ENCODE results near the gene MPHOSPH6.

MPHOSPH6 gene

DNA sequence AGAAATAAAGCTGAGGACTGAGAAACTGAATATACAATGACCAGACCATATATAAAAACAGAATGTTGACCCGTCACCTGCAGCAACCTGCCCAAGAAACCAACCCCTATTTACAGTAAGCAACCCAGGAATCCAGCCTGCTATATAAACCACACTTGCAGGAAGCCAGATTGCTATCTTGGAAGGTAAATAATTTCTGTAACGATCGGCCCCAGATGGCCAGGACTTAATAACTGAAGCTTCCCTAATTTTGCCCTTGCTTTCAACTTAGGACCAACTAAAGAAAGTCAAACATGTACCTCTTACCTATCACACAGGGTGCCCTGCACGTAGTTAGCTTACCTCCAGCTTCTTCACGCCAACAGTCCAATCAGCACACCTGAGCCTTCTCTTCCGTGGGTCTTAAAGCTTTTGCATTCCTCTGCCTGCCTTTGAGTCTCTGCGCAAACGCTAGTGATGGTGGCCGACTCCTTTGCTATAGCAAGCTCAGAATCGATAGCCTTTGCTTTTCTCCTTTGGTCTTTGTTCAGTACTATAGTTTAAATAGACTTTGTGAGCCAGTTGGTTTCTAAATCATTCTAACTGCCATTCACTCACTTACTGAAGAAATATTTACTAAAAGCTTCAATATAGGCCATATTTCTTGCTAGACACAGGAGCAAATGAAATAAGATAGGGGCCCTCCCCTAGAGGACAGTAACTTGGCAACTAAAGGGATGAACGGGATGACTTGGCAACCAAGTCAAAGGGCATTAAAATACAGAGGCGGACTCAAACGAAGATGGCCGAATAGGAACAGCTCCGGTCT is 31.3 kb downstream of the MPHOSPH6 start:
- peaks cover 6% of the 10 kb centered on the region for H3K36me3 ChIP-seq (ENCODE audit: insufficient read depth, low read length)
- no peaks in the 10 kb centered on the region for H3K27me3 ChIP-seq (ENCODE audit: control insufficient read depth in 1 of 2, insufficient read depth in 2 of 2, low read length in 2 of 2)
- H3K4me1 ChIP-seq (ENCODE audit: insufficient read depth, low read length) = no peaks in the 10 kb centered on the region
- no peaks in the 10 kb centered on the region for H3K9me3 ChIP-seq (ENCODE audit: low read length)
- H3K27ac ChIP-seq (ENCODE audit: low read depth, low read length) = no peak overlapping the region
- no peak overlapping the region for H3K9ac ChIP-seq (ENCODE audit: low read length)
- H3K4me3 ChIP-seq (ENCODE audit: low read depth in 1 of 2, low read length in 2 of 2) = no peak overlapping the region

DNA sequence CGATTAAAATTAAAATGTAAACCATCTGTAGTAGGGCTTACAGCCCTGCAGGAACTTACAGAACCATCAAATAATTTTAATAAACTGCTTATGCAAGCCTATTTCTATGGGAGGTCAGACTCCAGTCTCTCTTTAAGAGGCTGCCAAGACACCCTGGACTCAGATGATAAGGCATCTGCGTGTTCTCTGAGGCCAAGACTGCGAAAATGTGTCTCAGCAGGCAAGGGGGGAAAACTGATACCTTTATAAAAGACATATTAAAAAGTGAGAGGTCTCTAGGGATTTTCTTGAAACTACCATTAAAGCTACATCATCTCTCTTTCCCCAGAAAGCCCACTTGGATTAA is 32.2 kb downstream of the MPHOSPH6 start:
- Histone ChIP-seq H3K27me3 (ENCODE audit: control insufficient read depth in 1 of 2, insufficient read depth in 2 of 2, low read length in 2 of 2) (no peaks in the 10 kb centered on the region), H3K4me1 (ENCODE audit: insufficient read depth, low read length) (no peaks in the 10 kb centered on the region), H3K9me3 (ENCODE audit: low read length) (no peaks in the 10 kb centered on the region), H3K9ac (ENCODE audit: low read length) (no peak overlapping the region), H3K36me3 (ENCODE audit: insufficient read depth, low read length) (peaks cover 6% of the 10 kb centered on the region), H3K27ac (ENCODE audit: low read depth, low read length) (no peak overlapping the region), H3K4me3 (ENCODE audit: low read depth in 1 of 2, low read length in 2 of 2) (no peak overlapping the region)

DNA sequence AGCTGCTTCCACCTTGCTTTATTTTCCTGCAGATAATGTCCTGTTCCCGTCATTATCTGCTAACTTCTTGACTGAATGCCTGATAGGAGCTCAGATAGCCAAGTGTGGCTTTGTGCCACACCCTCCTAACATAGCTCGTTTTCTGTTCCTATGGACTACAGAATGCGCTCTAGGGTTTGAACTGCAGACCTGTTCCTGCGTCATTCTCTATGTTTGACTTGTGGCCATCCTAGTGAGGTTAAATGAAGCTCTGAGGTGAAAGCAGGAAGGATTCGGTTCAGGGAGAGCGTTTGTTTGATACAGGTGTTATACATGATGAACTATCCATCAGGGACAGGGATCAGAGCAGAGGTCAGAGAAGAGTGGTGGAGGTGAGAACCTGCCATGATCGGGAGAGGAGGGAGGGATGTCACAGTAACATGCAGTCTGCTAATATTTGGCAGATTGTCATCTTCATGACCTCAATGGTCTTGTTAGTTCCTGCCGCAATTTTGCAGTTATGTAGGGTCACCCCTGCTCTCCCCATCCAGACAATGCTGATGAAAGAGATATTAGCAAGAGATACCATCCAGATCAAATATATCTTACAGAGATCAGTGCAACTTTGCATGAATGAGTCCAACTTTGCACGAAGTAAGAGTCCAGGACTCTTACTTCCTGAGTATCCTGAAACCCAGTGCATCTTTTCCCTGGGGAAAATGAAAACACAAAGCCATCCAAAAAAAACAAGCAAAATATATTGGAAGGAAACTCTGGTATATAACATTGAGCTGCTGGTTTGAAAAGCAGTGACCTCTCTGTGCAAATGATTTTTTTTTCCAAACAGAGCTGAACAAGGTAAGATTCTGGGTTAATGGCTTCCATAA is 32.8 kb downstream of the MPHOSPH6 start:
- no peaks in the 10 kb centered on the region for H3K9me3 ChIP-seq (ENCODE audit: low read length)

GRCh38 chr16:82135844-82136243 is 34.2 kb downstream of the MPHOSPH6 start:
- Histone ChIP-seq H3K9ac (ENCODE audit: low read length) (no peak overlapping the region), H3K4me1 (ENCODE audit: insufficient read depth, low read length) (no peaks in the 10 kb centered on the region), H3K27ac (ENCODE audit: low read depth, low read length) (no peak overlapping the region)

More for the DNA sequence above, 32.8 kb downstream of the MPHOSPH6 start:
- Histone ChIP-seq H3K27ac (ENCODE audit: low read depth, low read length) (no peak overlapping the region), H3K4me1 (ENCODE audit: insufficient read depth, low read length) (no peaks in the 10 kb centered on the region), H3K9ac (ENCODE audit: low read length) (no peak overlapping the region), H3K27me3 (ENCODE audit: control insufficient read depth in 1 of 2, insufficient read depth in 2 of 2, low read length in 2 of 2) (no peaks in the 10 kb centered on the region), H3K36me3 (ENCODE audit: insufficient read depth, low read length) (peaks cover 6% of the 10 kb centered on the region), H3K4me3 (ENCODE audit: low read depth in 1 of 2, low read length in 2 of 2) (no peak overlapping the region)

DNA sequence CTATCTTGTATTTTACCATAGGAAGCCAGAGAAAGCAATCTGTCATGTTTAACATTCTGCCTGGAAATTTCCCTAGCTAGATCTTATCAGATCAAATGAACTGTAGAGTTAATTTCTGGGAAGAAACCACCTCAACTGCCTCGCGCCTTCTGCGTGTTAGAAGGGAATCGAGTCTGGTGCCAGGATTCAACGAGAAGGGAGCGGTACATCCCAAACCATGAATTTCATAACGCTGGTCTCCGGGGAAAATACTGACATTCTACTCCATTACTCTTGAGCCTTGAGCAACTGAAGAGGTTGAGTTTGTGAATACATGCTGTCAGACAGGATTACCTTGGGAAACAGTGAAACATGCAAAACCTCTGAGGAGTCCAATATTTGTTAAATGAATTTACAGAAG is 35.2 kb downstream of the MPHOSPH6 start:
- Histone ChIP-seq H3K27ac (ENCODE audit: low read depth, low read length) (no peak overlapping the region), H3K9ac (ENCODE audit: low read length) (no peak overlapping the region), H3K4me3 (ENCODE audit: low read depth in 1 of 2, low read length in 2 of 2) (no peak overlapping the region), H3K9me3 (ENCODE audit: low read length) (no peaks in the 10 kb centered on the region), H3K27me3 (ENCODE audit: control insufficient read depth in 1 of 2, insufficient read depth in 2 of 2, low read length in 2 of 2) (no peaks in the 10 kb centered on the region), H3K4me1 (ENCODE audit: insufficient read depth, low read length) (no peaks in the 10 kb centered on the region), H3K36me3 (ENCODE audit: insufficient read depth, low read length) (peaks cover 6% of the 10 kb centered on the region)

More at GRCh38 chr16:82135844-82136243, 34.2 kb downstream of the MPHOSPH6 start:
- no peaks in the 10 kb centered on the region for H3K9me3 ChIP-seq (ENCODE audit: low read length)
- H3K4me3 ChIP-seq (ENCODE audit: low read depth in 1 of 2, low read length in 2 of 2) = no peak overlapping the region
- H3K36me3 ChIP-seq (ENCODE audit: insufficient read depth, low read length) = peaks cover 6% of the 10 kb centered on the region
- no peaks in the 10 kb centered on the region for H3K27me3 ChIP-seq (ENCODE audit: control insufficient read depth in 1 of 2, insufficient read depth in 2 of 2, low read length in 2 of 2)

DNA sequence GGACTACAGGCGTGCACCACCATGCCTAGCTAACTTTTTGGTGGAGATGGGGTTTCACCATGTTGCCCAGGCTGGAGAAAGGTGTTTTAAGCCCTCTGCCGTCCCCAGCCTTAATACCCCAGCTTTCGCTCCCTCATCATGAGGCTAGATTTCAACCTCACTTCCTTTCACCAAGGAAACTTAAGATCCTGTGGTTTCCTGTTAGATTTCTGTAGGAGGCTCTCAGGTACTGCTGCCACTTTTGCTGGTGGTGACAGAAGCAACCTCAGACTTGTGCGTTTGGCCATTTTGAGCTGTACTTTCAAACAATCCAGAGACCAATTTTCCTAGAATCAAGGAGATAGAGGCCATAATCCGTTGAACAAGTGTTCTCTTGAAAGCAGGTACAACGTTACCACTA is 36.2 kb downstream of the MPHOSPH6 start:
- no peaks in the 10 kb centered on the region for H3K9me3 ChIP-seq (ENCODE audit: low read length)
- peaks cover 6% of the 10 kb centered on the region for H3K36me3 ChIP-seq (ENCODE audit: insufficient read depth, low read length)
- no peaks in the 10 kb centered on the region for H3K27me3 ChIP-seq (ENCODE audit: control insufficient read depth in 1 of 2, insufficient read depth in 2 of 2, low read length in 2 of 2)
- no peaks in the 10 kb centered on the region for H3K4me1 ChIP-seq (ENCODE audit: insufficient read depth, low read length)
- H3K9ac ChIP-seq (ENCODE audit: low read length) = no peak overlapping the region
- H3K4me3 ChIP-seq (ENCODE audit: low read depth in 1 of 2, low read length in 2 of 2) = no peak overlapping the region
- H3K27ac ChIP-seq (ENCODE audit: low read depth, low read length) = no peak overlapping the region

- Histone ChIP-seq H3K36me3 (ENCODE audit: insufficient read depth, low read length) (no peaks in the 10 kb centered on the region), H3K27ac (ENCODE audit: low read depth, low read length) (no peak overlapping the region), H3K4me3 (ENCODE audit: low read depth in 1 of 2, low read length in 2 of 2) (no peak overlapping the region), H3K9ac (ENCODE audit: low read length) (no peak overlapping the region), H3K4me1 (ENCODE audit: insufficient read depth, low read length) (no peaks in the 10 kb centered on the region), H3K9me3 (ENCODE audit: low read length) (no peaks in the 10 kb centered on the region), H3K27me3 (ENCODE audit: control insufficient read depth in 1 of 2, insufficient read depth in 2 of 2, low read length in 2 of 2) (no peaks in the 10 kb centered on the region)
Observed at GRCh38 chr16:82129881-82130280, 40.1 kb downstream of the MPHOSPH6 start.

DNA sequence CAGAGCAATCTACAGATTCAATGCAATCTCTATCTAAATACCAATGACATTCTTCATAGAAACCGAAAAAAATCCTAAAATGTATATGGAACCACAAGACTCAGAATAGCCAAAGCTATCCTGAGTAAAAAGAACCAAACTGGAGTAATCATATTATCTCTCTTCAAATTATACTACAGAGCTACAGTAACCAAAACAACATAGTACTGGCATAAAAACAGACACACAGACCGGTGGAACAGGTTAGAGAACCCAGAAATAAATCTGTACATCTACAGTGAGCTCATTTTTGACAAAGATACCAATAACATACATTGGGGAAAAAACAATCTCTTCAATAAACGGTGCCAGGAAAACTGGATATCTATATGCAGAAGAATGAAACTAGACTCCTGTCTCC is 45.4 kb downstream of the MPHOSPH6 start:
- H3K27ac ChIP-seq (ENCODE audit: low read depth, low read length) = no peak overlapping the region
- no peaks in the 10 kb centered on the region for H3K27me3 ChIP-seq (ENCODE audit: control insufficient read depth in 1 of 2, insufficient read depth in 2 of 2, low read length in 2 of 2)
- no peak overlapping the region for H3K4me3 ChIP-seq (ENCODE audit: low read depth in 1 of 2, low read length in 2 of 2)
- no peaks in the 10 kb centered on the region for H3K9me3 ChIP-seq (ENCODE audit: low read length)
- no peak overlapping the region for H3K9ac ChIP-seq (ENCODE audit: low read length)
- H3K36me3 ChIP-seq (ENCODE audit: insufficient read depth, low read length) = no peaks in the 10 kb centered on the region
- no peaks in the 10 kb centered on the region for H3K4me1 ChIP-seq (ENCODE audit: insufficient read depth, low read length)

GRCh38 chr16:82119405-82119804 is 50.6 kb downstream of the MPHOSPH6 start:
- Histone ChIP-seq H3K27ac (ENCODE audit: low read depth, low read length) (no peak overlapping the region), H3K27me3 (ENCODE audit: control insufficient read depth in 1 of 2, insufficient read depth in 2 of 2, low read length in 2 of 2) (no peaks in the 10 kb centered on the region), H3K9me3 (ENCODE audit: low read length) (no peaks in the 10 kb centered on the region), H3K4me3 (ENCODE audit: low read depth in 1 of 2, low read length in 2 of 2) (no peak overlapping the region), H3K9ac (ENCODE audit: low read length) (no peak overlapping the region), H3K4me1 (ENCODE audit: insufficient read depth, low read length) (no peaks in the 10 kb centered on the region), H3K36me3 (ENCODE audit: insufficient read depth, low read length) (no peaks in the 10 kb centered on the region)

DNA sequence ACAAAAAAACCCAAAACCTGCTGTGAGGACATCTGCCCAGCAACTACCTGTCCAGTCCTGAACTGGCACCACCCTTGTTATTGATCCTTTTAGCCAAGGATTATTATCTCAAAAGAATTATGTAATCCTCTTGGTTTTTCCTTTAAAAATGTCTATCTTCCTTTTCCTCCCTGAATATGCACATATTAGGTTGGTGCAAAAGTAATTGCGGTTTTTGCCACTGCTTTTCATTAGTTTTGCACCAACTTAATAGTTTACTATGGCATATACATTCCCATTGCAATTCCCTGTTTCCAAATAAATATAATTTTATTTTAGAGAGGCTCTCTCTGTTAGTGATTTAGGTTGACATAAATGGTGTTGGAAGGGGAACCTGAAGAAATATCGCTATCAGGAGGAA is 51.3 kb downstream of the MPHOSPH6 start:
- H3K36me3 ChIP-seq (ENCODE audit: insufficient read depth, low read length) = no peaks in the 10 kb centered on the region
- no peak overlapping the region for H3K9ac ChIP-seq (ENCODE audit: low read length)
- H3K27ac ChIP-seq (ENCODE audit: low read depth, low read length) = no peak overlapping the region
- H3K9me3 ChIP-seq (ENCODE audit: low read length) = no peaks in the 10 kb centered on the region
- H3K4me3 ChIP-seq (ENCODE audit: low read depth in 1 of 2, low read length in 2 of 2) = no peak overlapping the region
- no peaks in the 10 kb centered on the region for H3K27me3 ChIP-seq (ENCODE audit: control insufficient read depth in 1 of 2, insufficient read depth in 2 of 2, low read length in 2 of 2)
- H3K4me1 ChIP-seq (ENCODE audit: insufficient read depth, low read length) = no peaks in the 10 kb centered on the region

DNA sequence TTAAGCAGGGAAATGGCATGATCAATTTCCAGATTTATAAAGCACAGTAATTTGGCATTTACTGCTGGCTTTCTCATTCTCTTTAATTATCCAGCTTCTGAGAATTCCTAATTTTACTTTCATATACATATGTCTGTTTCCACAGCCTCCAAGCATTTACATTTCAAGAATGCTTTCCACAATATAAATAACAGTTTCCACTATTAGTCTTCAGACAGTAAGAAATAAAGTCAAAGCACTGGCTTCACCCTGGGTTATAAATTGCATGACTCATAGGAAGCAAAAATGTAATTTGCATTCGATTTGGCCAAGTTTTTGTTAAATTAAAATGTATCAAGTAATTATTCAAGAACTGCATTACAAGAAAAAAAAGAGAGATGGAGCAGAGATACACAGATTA is 53.5 kb downstream of the MPHOSPH6 start:
- no peak overlapping the region for H3K27ac ChIP-seq (ENCODE audit: low read depth, low read length)
- H3K4me3 ChIP-seq (ENCODE audit: low read depth in 1 of 2, low read length in 2 of 2) = no peak overlapping the region
- H3K36me3 ChIP-seq (ENCODE audit: insufficient read depth, low read length) = no peaks in the 10 kb centered on the region
- no peaks in the 10 kb centered on the region for H3K9me3 ChIP-seq (ENCODE audit: low read length)
- no peak overlapping the region for H3K9ac ChIP-seq (ENCODE audit: low read length)
- no peaks in the 10 kb centered on the region for H3K27me3 ChIP-seq (ENCODE audit: control insufficient read depth in 1 of 2, insufficient read depth in 2 of 2, low read length in 2 of 2)
- H3K4me1 ChIP-seq (ENCODE audit: insufficient read depth, low read length) = no peaks in the 10 kb centered on the region

Measured in muscle layer of colon (tissue), 2 donors.